A673 (cell line): ENCODE data around the gene SEMA5A.

Source experiments
- EZH2 ChIP-seq: fragments of 200-600 bp; sonication (generic); IDR thresholded peaks from 2 replicates; pipeline ENCODE4 v1.6.1; 2017; ENCODE audit warnings: borderline replicate concordance, low read depth, mild to moderate bottlenecking, mixed read lengths, antibody characterized with exemption, low read length; ENCODE audit not compliant: poor library complexity, severe bottlenecking
- TF ChIP-seq, protein P1 (sequence below): fragments of 300-800, 200-600 bp; sonication (generic); conservative IDR thresholded peaks from 2 replicates; pipeline ENCODE4 v1.5.1; 2017; ENCODE audit warnings: low read depth, mild to moderate bottlenecking, antibody characterized with exemption, low read length, moderate library complexity, mixed read lengths

GRCh38 chr5:9396285-9396770 is 149.5 kb downstream of the SEMA5A start:
- TF ChIP-seq, protein P1, sequence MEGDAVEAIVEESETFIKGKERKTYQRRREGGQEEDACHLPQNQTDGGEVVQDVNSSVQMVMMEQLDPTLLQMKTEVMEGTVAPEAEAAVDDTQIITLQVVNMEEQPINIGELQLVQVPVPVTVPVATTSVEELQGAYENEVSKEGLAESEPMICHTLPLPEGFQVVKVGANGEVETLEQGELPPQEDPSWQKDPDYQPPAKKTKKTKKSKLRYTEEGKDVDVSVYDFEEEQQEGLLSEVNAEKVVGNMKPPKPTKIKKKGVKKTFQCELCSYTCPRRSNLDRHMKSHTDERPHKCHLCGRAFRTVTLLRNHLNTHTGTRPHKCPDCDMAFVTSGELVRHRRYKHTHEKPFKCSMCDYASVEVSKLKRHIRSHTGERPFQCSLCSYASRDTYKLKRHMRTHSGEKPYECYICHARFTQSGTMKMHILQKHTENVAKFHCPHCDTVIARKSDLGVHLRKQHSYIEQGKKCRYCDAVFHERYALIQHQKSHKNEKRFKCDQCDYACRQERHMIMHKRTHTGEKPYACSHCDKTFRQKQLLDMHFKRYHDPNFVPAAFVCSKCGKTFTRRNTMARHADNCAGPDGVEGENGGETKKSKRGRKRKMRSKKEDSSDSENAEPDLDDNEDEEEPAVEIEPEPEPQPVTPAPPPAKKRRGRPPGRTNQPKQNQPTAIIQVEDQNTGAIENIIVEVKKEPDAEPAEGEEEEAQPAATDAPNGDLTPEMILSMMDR = no peak
- TF ChIP-seq EZH2 = no peak
